IPS DF 6.9 (cell line): ENCODE results near the gene AP3S2.

Experiments
- DNase-seq: peaks from one replicate; pipeline ENCODE4 v3.0.0-alpha.2; 2013; ENCODE audit warnings: low read depth, low spot score
- H3K27ac ChIP-seq: one replicate; pipeline ENCODE4 v1.5.1; 2013; ENCODE audit warnings: low read length, control low read depth
- H3K27me3 ChIP-seq: 2 replicates; pipeline ENCODE4 v1.6.1; 2013; ENCODE audit warnings: mild to moderate bottlenecking, low read length; ENCODE audit not compliant: control insufficient read depth, insufficient read depth
- H3K36me3 ChIP-seq: 2 replicates; pipeline ENCODE4 v1.6.1; 2013; ENCODE audit warnings: low read length; ENCODE audit not compliant: control insufficient read depth, insufficient read depth
- H3K4me1 ChIP-seq: 2 replicates; pipeline ENCODE4 v1.6.1; 2013; ENCODE audit warnings: low read length; ENCODE audit not compliant: control insufficient read depth, insufficient read depth
- H3K4me3 ChIP-seq: 2 replicates; pipeline ENCODE4 v1.5.1; 2013; ENCODE audit warnings: mild to moderate bottlenecking, low read length
- H3K9me3 ChIP-seq: 2 replicates; pipeline ENCODE4 v1.6.1; 2013; ENCODE audit warnings: low read length, inconsistent platforms; ENCODE audit not compliant: control insufficient read depth, insufficient read depth
- WGBS: extraction: QIAGEN DNeasy Blood & Tissue Kit; methylation state at CpG from one replicate; pipeline ENCODE4 v1.1.7; 2013; ENCODE audit warnings: mixed read lengths, missing lambda C conversion rate; ENCODE audit not compliant: insufficient read length, insufficient coverage; 5-methylcytosine and 5-hydroxymethylcytosine counted together

Gene AP3S2

DNA sequence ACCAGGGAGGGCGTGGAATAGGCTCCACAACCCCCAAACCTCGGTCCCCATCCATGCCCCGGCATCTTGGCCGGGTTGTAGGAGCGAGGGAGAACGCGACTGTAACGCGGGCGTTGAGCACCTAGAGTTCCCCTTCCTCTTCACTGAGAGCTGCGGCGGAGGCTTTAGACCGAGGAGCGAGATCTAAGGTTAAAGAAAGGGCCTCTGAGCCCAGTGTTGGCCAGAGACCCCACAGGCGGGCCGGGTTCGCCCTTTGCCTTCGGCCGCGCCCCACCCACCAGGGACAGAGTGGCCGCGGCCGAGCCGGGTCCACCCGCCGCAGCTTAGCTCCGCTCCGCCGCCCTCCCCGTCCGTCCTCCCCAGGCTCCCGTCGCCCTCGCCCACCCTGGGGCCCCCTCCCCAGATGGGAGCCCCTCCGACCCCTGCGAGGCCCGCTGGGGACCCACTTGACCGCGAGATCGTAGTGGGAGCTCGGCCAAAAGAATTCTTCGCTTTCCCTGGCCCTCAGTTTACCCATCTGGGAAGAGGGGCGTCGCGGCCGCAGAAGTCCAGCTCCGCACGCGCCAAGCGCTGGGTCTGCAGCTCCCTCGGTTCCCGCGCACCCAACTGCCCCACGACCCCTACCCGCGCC is 79.6 kb downstream of the AP3S2 start:
- DNase-seq = no peak
- Histone ChIP-seq H3K9me3 (no peaks in the 10 kb centered on the region), H3K4me1 (no peaks in the 10 kb centered on the region), H3K36me3 (no peaks in the 10 kb centered on the region), H3K4me3 (peak overlapping the region; percentile 38; the same call in 1 of the 2 replicates), H3K27ac (no peak overlapping the region), H3K27me3 (peaks cover 12% of the 10 kb centered on the region; the same call in 1 of the 2 replicates)
- no CpG with 5 or more reads among the region's 56 CpGs for WGBS

DNA sequence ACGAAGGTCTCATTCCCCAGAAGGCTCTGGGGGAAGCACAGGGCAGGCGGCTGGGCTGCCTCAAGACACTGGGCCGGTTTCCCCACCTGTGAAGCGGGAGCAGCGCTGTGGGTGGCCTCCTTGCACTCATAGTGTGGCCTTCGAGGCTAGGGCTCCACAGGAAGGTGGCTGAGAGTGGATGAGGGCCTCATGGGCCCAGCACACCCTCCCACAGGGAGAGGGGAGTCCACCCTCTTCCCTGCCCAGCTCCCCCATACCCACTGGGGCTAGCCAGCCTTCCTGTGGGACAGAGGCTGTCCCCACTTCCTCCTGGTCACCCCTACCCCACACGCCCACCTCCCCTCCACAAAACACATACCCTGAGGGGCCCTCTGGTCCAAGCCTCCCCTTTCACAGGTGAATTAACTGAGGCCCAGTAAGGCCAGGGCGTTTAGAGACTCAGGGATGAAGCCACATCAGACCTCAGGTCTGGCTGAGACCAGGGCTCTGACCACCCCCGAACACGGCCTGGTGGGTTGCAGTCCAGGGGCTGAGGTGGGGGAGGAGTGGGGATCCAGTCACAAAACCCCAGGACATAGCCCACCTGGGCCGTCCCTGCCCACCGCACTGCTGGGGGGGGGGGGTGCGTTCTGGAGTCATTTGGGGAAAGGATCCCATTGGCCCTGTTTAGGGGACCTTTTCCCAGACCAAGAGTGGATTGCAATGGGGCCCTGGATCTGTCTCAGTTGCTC is 80.2 kb downstream of the AP3S2 start:
- DNase-seq = no peak
- peaks cover 12% of the 10 kb centered on the region; the same call in 1 of the 2 replicates for H3K27me3 ChIP-seq
- no peaks in the 10 kb centered on the region for H3K4me1 ChIP-seq
- H3K4me3 ChIP-seq = no peak overlapping the region; the same call in 1 of the 2 replicates
- no peaks in the 10 kb centered on the region for H3K9me3 ChIP-seq
- no peak overlapping the region for H3K27ac ChIP-seq
- whole genome bisulfite sequencing = no CpG with 5 or more reads among the region's 13 CpGs
- H3K36me3 ChIP-seq = no peaks in the 10 kb centered on the region

DNA sequence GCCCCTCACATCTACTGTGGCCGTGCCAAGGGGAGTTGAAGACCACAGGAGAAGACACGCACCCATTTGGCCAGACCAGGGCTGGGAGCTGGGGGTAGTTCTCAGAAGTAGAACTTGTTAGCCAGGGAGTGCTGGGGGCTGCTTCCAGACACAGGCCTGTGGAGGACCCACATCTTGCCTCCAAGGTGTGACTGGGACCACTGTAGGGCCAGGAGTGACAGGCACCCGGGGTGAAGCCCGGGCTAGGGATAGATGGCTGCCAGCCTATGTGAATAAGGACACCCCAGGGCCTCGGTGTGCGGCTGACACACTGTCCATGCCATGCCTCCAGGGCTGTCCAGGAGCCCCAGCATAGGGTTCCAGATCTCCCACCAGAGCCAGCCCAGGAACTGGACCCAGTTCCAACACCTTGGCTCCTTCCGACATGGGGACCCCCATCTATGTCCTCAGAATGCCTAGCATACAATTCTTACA is 80.9 kb downstream of the AP3S2 start:
- no CpG with 5 or more reads among the region's 7 CpGs for WGBS
- Histone ChIP-seq H3K9me3 (no peaks in the 10 kb centered on the region), H3K36me3 (no peaks in the 10 kb centered on the region), H3K27me3 (peaks cover 12% of the 10 kb centered on the region; the same call in 1 of the 2 replicates), H3K4me1 (no peaks in the 10 kb centered on the region), H3K27ac (no peak overlapping the region), H3K4me3 (no peak overlapping the region)
- no peak for DNase-seq

DNA sequence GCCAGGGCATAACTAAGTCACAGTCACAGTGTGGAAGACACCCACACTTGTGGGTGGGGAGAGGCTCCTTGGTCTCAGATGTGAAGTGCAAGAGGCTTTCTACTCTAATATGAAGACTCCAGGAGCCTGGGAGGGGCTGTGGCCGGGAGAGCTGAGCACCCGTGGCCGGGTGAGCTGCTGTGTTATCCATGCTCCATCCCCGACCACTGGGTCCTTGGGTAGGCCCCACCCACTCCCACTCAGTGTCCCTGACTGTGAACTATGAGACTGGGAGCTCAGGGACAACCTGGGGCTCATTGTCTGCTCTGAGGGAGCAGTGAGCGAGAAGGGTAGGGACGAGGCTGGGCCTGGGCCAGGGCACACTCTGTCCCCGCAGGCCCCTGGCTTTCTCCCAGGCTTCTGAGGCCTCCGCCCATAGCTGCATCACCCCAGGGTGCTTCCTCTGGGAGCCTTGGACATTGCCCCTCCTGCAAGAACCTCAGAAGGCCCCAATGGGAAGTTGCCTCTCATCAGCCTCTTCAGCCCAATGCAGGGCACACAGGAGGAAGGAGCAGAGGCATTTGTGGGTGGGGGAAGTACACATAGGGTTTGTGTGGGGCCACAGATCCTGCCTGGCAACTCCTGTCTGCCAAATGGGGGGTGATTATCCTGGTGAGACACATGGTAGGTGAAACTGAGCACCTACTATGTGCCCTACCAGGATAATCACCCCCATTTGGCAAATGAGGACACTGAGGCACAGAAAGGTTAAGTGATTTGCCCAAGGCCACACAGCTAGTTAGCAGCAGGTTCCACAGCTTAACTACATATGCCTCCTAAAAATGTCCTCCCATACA is 81.6 kb downstream of the AP3S2 start:
- Histone ChIP-seq H3K4me1 (no peaks in the 10 kb centered on the region), H3K27ac (no peak overlapping the region), H3K9me3 (no peaks in the 10 kb centered on the region), H3K36me3 (no peaks in the 10 kb centered on the region), H3K27me3 (peaks cover 12% of the 10 kb centered on the region; the same call in 1 of the 2 replicates), H3K4me3 (no peak overlapping the region)
- DNase-seq = no peak
- WGBS = no CpG with 5 or more reads among the region's 8 CpGs

DNA sequence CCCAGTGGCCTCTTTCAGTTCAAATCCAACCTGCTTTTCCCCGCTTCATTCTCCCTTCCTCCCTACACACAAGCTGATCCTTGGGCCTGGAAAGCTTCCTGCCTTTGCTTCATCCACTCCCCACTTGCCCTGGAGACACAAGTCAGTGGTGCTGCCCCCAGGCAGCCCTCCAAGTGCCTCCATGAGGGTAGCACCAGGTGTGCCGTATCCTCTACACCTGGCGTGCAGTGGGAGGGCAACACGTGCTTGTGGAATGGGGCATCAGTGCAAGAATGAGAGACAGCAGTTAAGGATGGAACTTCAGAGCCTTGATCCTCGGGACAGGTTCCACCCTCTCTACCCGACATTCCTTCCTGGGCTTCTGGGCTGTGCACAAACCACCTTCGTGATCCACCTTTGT is 83.0 kb downstream of the AP3S2 start:
- DNase-seq = no peak
- no peak overlapping the region for H3K4me3 ChIP-seq
- H3K27ac ChIP-seq = no peak overlapping the region

DNA sequence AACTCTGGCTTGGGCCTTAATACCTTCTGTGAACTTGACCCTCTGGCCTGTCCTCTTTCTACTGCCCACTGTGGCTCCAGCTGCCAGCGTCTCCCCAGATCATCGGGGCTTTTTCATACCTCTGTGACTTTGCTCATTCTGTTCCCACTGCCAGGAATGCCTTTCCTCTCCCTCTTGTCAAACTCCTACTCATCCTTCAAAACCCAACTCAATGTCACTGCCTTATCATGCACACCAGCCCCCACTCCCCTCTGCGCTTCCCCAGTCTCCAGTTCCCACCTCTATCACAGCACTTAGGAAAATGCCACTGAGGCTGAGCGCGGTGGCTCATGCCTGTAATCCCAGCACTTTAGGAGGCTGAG is 84.0 kb downstream of the AP3S2 start:
- Histone ChIP-seq H3K9me3 (no peaks in the 10 kb centered on the region), H3K36me3 (no peaks in the 10 kb centered on the region), H3K27ac (no peak overlapping the region), H3K27me3 (peaks cover 2% of the 10 kb centered on the region; the same call in 1 of the 2 replicates), H3K4me3 (no peak overlapping the region), H3K4me1 (no peaks in the 10 kb centered on the region)
- no peak for DNase-seq
- WGBS = no CpG with 5 or more reads among the region's 5 CpGs

More for the DNA sequence above, 83.0 kb downstream of the AP3S2 start:
- Histone ChIP-seq H3K27me3 (peaks cover 8% of the 10 kb centered on the region; the same call in 1 of the 2 replicates), H3K36me3 (no peaks in the 10 kb centered on the region), H3K9me3 (no peaks in the 10 kb centered on the region), H3K4me1 (no peaks in the 10 kb centered on the region)
- WGBS = no CpG with 5 or more reads among the region's 7 CpGs

DNA sequence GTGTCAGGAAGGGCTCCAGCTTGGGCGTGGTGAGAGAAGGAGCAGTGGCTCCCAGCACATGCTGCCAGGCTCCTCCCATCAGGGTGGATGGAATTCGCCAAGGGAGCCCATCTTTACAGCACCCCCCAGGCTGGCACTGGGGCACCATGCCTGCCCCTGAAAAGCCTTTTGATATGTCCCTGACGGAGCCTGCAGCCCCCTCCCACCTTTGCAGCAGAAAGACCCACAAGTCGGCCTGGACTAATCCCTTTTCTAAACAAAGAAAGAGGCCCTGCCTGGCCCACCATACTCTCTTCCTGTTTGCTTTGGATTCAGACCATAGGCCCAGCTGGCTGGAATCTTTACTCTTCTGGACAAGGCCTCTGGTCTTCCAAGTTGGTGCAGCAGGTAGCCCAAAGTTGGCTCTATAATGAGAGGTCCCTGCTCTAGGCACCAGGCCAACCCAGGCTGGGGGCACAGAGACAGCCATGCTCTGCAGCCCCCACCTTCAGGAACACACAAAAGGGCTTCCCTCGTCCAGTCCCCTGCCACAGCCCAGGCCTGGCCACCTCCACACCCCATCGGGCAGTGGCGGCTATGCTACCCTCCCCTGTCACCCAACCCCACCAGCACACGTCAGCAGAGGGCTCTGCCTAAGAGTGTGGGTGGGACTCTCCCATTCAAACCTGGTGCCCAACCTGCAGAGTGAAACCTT is 84.6 kb downstream of the AP3S2 start:
- no CpG with 5 or more reads among the region's 8 CpGs for WGBS
- no peak for DNase-seq
- peaks cover under 1% of the 10 kb centered on the region; the same call in 1 of the 2 replicates for H3K27me3 ChIP-seq
- H3K4me3 ChIP-seq = no peak overlapping the region
- no peaks in the 10 kb centered on the region for H3K4me1 ChIP-seq
- no peaks in the 10 kb centered on the region for H3K36me3 ChIP-seq
- no peaks in the 10 kb centered on the region for H3K9me3 ChIP-seq
- H3K27ac ChIP-seq = no peak overlapping the region

DNA sequence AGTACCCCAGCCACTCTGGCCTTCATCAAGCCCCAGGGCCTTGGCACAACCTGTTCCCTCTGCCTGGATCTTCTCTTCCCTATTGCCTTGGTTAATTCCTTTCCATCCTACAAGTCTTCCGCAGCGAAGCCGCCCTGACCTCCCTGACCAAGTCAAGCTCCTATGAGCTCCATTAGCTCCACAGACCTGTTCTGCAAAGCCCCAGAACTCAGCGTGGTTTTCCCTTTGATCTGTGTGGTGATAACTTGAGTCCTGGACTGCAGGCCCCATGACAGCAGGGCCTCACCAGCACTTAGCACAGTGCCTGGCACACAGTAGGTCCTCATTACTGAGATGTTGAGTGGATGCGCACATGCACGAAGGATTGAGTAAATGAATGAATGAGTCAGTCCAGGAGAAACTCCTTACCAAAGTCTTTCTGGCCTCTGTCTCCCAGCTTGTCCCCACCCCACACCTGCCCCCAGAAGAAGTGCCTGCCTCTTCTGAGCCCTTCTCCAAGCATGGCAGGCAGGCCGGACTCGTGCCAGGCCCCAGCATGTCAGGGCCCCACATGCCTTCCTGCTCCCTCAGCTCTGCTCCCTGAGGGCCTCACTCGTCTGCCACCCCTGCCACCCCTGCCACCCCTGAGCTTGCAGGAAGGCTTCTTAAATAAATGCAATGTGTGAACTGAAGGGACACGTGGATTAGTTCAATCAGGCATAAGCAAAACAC is 85.5 kb downstream of the AP3S2 start:
- DNase-seq = no peak
- no peak overlapping the region for H3K4me3 ChIP-seq
- no peaks in the 10 kb centered on the region for H3K36me3 ChIP-seq
- H3K4me1 ChIP-seq = no peaks in the 10 kb centered on the region
- H3K9me3 ChIP-seq = no peaks in the 10 kb centered on the region
- no CpG with 5 or more reads among the region's 10 CpGs for WGBS
- H3K27me3 ChIP-seq = no peaks in the 10 kb centered on the region
- H3K27ac ChIP-seq = no peak overlapping the region

DNA sequence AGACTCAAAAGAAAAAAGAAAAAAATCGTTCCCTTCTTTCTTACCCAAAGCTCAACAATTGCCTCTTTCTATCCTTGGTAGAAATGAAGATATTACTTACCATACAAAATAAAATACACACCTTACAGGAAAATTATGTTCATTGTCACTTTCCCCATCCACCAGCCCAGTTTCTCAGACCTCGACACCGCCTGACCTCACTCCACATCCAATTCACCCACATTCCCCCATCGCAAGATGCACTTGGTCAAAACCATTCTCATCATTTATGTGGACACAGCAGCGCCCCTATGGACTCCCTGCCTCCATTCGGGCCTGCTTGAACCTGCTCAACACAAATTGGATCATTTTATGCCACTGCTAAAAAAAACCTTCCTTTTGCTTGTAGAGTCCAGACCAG is 86.1 kb downstream of the AP3S2 start:
- no peak for DNase-seq
- H3K9me3 ChIP-seq = no peaks in the 10 kb centered on the region
- no peaks in the 10 kb centered on the region for H3K27me3 ChIP-seq
- no peak overlapping the region for H3K4me3 ChIP-seq
- H3K36me3 ChIP-seq = no peaks in the 10 kb centered on the region
- H3K4me1 ChIP-seq = no peaks in the 10 kb centered on the region
- no peak overlapping the region for H3K27ac ChIP-seq
- WGBS = 90% methylated on average over 2 of the region's 6 CpGs
